Left ventricle myocardium superior (tissue), 1 donor: ENCODE data around the gene UST. TPM values are rescaled to one million over a fixed set of nuclear protein-coding genes. Genes with fewer than 3 reads are reported as not detected.
"Not testable (repeated sequence)": the region's sequence is repeated elsewhere in the genome, so short reads cannot be mapped to it uniquely, and the experiment has no call there.

Experiments used
- ATAC-seq: fragments of 200-7000 bp; cut with Tn5 transposase; one replicate; pipeline ENCODE4 v1.9.1; 2020; ENCODE audit warnings: mild to moderate bottlenecking, moderate library complexity
- DNase-seq: peaks from one replicate; pipeline ENCODE4 v3.0.0-alpha.2; 2020
- intact Hi-C: fragments of 100-400 bp; cut with micrococcal nuclease; formaldehyde crosslinking; loops from one replicate; pipeline ENCODE4 v1.11.0; 2022
- total RNA-seq: library from RNA; stranded (reverse); fragmentation: NEBNext Ultra II Directional; extraction: Animal tissue kit (Norgen Biotek cat#: 25700); gene quantifications from one replicate; pipeline ENCODE4 v1.2.1, GENCODE V29; 2021
- donor health status: DM: no; HTN: yes; CAD: no; lungs with severe emphysema.

The UST gene
- total RNA-seq, 1 donor from 2014 or later: 3.4 TPM

GRCh38 chr6:148973538-148974208 is 226.8 kb downstream of the UST start:
- intact Hi-C loops: no loop called here
- no peak for DNase-seq

DNA sequence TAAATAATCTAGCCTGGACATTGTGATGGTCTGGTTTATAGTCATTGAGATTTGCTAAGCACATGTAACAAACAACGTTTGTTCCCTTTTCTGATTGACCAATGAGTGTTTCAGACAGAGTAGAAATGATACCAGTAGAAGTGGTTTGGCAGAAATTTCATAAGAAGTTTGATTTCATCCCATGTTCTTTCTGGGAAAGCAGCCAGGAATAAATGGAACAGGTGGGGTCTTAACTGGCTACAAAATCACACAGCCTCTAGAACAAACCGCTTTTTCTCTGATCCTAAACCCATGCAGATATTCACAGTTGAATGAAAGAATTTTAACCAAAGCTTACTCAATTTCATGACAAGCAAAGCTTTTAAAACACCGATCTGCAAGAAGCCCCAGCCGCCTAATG is 227.5 kb downstream of the UST start:
- intact Hi-C loops: no loop called here
- ATAC-seq: no peak
- no peak for DNase-seq

More at GRCh38 chr6:148973538-148974208, 226.8 kb downstream of the UST start:
- peak; percentile 41 for ATAC-seq

- DNase-seq, ATAC-seq, intact Hi-C loops: not testable (repeated sequence)
Observed at GRCh38 chr6:148978298-148978697, 231.5 kb downstream of the UST start.

- no peak for DNase-seq
- no peak for ATAC-seq
- intact Hi-C loops: no loop called here
Observed at GRCh38 chr6:148979014-148979901, 232.4 kb downstream of the UST start.

- DNase-seq (no peak), ATAC-seq (no peak)
- intact Hi-C loops: no loop called here
Observed at GRCh38 chr6:148980234-148980633, 233.4 kb downstream of the UST start.

- ATAC-seq (no peak), DNase-seq (no peak)
Observed at GRCh38 chr6:148981515-148981914, 234.7 kb downstream of the UST start.

GRCh38 chr6:148983101-148983761 is 236.4 kb downstream of the UST start:
- intact Hi-C loops: no loop called here
- no peak for DNase-seq
- ATAC-seq: no peak

More at GRCh38 chr6:148981515-148981914, 234.7 kb downstream of the UST start:
- intact Hi-C loops: no loop called here

DNA sequence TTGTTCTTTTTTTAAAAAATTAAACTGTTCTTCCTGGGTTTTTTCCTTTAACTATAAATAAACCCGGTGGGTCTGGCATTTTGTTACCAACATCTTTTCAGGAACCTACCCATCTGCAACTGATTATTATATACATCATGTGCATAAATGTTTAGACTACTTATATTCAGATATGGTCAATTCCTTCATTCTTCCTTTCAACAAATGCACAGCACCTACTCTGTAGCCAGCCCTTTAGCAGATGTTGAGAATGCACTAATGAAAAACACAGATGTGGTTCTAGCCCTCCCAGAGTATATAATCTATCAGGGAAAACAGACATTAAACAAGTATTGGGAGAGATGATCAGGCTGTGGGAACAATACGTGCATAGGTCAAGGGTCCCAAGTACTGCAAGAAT is 237.1 kb downstream of the UST start:
- ATAC-seq (no peak), DNase-seq (no peak)
- intact Hi-C loops: no loop called here

GRCh38 chr6:148984531-148985056 is 237.8 kb downstream of the UST start:
- ATAC-seq (peak; percentile 55), DNase-seq (no peak)
- intact Hi-C loops: no loop called here

DNA sequence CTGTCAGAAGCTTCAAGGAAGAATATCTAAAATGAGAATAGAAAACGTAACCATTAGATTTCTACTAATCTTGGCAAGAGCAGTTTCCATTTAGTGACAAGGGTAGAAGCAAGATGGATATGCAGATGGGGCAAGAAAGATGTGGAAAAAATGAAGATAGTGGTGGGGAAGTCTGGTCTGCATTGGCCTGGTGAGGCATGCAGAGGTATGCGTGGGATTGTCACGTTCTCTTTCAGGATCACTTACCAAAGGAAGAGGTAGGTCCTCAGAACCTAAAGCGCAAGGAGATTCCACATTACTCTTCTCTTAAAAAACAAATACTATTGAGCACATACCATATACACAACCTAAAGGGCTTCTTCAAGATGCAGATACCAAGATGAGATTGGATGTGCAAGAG is 238.7 kb downstream of the UST start:
- intact Hi-C loops: no loop called here
- DNase-seq (no peak), ATAC-seq (no peak)

DNA sequence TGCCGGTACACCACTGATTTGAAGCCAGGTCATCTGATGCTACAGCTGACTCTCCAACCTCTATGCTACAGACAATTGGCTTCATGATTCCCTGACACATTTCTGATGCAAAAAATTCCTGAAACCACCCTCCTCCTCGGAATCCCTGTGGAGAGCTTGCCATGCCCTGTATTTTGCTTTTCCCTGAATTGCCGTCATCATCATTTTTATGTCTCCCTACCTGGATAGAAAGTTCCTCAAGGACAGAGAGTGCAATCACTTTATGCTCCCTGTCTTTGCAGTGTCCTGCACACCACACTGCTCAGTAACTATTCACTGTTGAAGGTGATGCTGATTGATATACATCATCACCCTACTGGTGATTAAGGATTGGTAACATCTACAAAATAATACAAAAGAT is 239.8 kb downstream of the UST start:
- intact Hi-C loops: no loop called here
- no peak for DNase-seq
- no peak for ATAC-seq

DNA sequence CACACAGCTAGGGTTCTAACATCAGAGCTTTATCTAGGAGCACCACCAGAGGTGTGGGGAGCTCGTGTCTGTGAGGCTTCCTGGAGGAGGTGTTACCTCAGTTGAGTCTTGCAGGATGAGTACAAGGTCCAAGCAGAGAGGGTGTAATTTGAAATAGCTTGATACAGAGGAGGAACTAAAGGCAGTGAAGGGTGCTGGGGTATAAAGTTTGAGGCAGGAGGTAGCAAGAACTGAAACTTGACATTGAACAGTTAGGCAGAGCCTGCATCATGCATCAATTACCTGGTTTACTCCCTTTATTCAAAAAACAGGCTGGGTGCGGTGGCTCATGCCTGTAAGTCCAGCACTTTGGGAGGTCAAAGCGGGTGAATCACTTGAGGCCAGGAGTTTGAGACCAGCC is 241.2 kb downstream of the UST start:
- no peak for DNase-seq
- intact Hi-C loops: no loop called here
- no peak for ATAC-seq

DNA sequence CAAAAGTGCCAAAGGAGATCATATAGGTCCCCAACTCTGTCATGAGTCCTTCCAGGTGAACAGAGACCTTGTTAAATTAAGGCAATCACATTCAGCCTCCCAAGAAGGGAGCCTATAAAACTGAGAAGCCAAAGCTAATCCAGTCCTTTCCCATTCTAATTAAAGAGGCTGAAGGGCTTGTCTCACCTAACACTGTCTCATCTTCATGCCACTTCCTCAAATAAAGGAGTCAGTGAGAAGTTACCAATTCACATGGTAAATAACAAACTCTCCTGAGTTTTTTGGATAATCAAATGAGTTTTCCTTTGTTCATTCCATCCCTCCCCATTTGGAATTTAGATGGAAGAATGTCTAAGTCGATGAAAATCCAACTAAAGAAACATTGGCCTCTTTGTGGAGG is 242.8 kb downstream of the UST start:
- intact Hi-C loops: no loop called here
- DNase-seq (no peak), ATAC-seq (no peak)

GRCh38 chr6:148990403-148990802 is 243.6 kb downstream of the UST start:
- DNase-seq: no peak
- intact Hi-C loops: no loop called here
- no peak for ATAC-seq

DNA sequence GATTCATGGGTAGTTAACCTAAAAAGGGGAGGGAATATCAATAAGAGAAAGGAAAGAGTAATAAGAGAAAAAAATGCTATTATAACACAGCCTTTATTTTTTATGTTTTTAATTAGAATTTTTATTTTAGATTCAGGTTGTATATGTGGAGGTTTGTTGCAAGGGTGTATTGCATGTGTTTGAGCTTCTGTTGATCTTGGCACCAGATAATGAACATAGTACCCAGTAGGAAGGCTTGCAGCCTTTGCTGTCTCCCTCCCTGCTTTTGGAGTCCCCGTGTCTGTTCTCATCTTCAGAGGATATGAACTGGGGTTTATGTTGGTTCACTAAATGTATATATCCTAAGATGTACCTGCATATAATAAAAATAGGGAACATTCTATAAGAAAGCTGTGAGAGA is 250.0 kb downstream of the UST start:
- ATAC-seq: no peak
- no peak for DNase-seq
- intact Hi-C loops: no loop called here

- ATAC-seq (no peak), DNase-seq (no peak)
- intact Hi-C loops: no loop called here
Observed at GRCh38 chr6:148997865-148998264, 251.0 kb downstream of the UST start.

GRCh38 chr6:148998704-148999103 is 251.9 kb downstream of the UST start:
- intact Hi-C loops: no loop called here
- DNase-seq: peak; percentile 40
- ATAC-seq: peak; percentile 54

DNA sequence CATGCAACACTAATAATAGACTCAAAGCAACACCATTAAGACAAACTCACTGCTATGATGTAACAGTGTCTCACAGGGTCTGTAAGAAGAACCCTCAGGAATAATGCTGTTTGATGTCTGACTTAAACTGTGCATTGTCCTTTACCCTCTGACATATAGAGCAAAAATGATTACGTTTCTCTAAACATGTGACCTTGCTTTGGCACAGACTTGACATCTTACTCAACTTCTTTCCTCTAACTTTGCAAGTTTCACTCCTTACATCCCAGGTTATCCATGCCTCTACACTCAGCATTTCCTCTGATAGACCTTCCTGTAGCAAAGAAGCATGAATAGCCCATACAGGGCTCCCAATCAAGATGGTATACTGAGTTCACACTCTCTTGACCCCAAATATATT is 252.7 kb downstream of the UST start:
- ATAC-seq (peak; percentile 34), DNase-seq (no peak)
- intact Hi-C loops: no loop called here

DNA sequence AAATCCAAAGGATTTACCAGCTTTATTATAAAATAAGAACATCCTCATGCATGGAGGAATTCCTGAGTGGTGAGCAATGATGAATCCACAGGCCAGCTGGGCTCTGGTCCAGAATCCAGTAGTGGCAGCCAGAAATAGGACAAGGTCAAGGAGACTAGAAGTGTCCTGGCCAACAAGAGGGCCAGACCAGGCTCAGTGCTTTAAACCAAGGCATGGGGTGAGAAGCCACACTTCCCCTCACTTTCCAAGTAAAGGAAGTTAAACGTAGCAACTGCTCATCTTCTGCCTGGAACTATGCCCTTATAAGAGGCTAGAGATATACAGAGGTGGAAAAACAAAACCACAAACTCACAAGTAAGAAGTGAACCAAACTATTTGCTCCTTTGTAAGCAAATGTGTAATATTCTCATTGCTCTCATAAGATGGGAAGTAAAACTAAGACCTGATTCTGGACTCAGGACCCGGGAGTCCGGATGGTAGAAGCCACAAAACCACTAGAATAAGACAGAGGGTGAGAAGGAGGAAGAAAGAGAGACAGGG is 253.2 kb downstream of the UST start:
- intact Hi-C loops: no loop called here
- peak; percentile 96 for ATAC-seq
- DNase-seq: peak; percentile 81

DNA sequence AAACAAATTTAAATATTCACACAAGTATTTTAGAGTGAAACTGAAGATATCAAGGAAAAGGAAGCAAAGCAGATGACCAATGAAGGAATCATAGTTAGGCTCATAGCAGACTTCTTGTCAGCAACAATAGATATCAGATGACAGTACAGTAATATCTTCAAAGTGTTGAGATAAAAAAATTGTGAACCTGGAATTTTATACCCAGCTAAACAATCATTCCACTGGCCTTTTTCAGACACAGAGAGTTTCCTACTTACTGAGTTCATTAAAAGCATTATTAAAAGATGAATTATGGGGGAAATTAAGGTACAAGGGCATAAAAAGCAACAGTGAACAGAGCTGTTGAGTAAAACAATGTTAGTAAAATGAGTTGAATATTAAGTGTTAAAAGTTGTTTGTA is 254.6 kb downstream of the UST start:
- intact Hi-C loops: no loop called here
- DNase-seq: no peak
- ATAC-seq: no peak
